ENCODE measurements around the gene CAPN9.
"Not testable (repeated sequence)": the region's sequence is repeated elsewhere in the genome, so short reads cannot be mapped to it uniquely, and the experiment has no call there.

Gene CAPN9

DNA sequence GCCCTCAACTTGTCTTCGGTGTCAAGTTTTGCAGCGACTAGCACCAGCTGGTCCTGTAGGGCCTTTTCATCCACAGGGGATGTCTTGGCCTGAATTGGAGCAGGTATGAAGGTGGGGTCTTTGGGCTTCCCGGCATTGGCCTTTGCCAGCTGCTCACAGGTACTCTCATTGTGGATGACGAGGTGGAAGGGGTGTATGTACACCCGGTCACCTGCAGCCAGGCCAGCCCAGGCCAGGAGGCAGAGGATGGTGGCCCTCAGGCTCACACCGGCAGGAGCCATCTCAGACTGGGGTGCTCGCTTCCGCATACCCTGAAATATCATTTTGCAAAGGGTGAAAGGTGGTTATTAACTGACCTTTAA is 36.7 kb upstream of the CAPN9 start:
- no peak for DNase-seq

DNA sequence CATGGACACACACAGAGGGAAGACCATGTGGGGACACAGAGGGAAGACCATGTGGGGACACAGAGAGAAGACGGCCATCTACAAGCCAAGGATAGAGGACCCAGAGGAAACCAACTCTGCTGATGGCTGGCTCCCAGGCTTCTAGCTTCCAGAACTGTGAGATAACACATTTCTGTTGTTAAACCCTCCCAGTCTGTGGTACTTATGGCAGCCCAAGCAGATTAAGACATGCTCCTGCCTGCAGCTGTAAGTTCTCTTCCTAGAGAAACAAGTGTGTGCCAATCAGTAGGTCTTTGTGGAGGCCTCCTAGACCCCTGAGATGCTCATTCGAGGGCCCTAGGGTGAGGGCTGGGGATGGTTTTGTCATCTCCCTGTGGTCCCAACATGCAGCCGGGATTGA is 35.9 kb upstream of the CAPN9 start:
- DNase-seq, result no peak

DNA sequence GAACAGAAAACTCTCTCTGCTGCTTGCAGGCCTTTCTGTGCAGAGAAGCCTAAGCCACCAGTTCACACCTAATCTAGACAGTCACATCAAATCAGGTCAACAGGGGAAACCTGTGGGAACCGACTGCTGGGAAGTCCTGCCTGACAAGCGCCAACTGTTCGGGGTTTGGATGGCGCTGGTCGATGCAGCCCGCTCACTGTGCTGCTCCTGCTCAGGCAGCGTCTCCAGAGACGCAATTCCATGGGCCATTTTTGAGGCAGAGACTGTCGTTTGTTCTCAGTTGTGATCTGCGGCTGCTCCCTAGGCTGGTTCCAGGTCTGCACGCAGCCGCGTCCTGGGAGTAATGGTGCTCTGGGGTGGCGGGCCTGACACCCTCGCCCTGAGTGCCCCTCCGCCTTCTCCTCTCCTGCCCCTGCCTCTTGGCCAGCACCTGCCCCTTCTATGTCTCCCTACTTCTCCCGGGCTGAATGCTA is 34.7 kb upstream of the CAPN9 start:
- peak in 1 of 2 experiments; percentile 34 for DNase-seq

DNA sequence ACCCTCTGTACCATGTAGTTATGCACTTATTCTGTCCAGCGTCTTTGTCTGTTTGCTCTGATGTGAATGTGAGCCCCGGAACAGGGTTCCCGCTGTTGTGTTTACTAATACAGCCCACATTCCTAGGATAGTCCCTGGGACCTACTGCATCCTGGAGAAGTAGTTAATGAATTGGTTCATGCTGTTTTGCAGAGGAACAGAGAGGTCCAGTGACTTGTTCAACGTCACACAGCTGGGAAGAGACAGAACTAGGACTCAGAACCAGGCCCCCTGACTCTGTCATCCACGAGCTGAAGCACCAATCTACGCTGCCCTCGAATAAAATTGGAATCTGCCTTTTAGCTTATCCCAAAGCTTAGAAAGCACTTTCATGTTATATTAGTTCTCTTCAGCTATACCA is 34.0 kb upstream of the CAPN9 start:
- DNase-seq, result no peak

DNA sequence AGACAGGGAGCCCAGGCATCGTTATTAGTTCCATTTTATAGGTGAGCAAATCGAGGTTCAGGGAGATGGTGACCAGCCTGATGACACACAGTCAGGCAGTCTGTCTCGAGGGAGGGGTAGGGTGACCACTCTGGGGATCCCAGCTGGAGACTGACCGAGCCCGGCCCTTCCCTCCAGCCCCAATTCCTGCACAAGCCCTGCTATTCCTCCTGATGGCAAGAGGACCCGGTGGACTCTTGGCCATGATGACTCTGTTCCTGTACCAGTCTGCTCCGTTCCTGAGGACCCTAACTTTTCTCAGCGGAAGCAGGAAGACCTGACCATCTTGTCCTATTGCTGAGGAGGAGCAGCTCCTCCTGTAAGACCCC is 33.7 kb upstream of the CAPN9 start:
- no peak for DNase-seq

DNA sequence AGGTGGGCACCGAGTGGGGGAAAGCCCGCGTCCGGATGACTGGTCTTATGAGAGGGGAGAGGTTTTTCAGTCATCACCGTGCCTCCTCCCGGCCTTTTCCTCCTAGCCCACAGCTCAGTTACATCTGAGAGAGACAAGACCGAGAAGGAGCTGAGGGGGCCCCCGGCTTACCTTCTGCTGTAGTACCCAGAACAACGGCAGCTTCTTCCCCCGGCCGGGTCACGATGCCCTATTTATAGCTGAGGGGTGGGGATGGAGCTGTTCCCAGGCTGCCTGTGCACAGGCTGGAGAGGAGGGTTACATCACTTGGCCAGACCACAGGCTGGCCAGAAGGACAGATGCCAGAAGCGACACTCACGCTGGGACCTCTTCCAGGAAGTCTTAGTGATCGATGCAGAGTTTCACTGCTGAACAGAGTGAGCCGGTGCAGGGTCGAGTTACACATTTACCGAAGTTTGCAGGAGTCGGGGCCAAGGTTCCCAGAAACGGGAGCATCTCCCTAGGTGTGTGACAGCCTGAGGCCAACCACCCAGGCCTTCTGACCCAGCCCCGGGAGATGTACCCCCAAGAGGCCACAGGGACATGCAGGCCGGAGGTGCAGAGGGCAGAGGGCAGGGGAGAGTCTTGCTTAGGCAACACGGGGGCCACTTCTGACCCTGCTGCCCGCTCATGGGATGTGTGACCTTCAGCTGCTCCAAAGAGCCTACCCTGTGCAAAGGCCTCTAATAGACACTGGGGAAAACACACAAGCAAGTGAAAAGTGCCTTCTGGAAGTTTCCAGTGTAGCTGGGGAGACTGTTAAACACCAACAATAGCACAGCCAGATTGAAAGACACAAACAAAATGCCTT is 33.0 kb upstream of the CAPN9 start, which contains the start of gene AGT:
AGT (minus strand) TSS at position 208 of the 850 bp plus-strand sequence. CDS start 3,299 bp downstream, outside the sequence.
- DNase-seq, result peak; percentile 72 to 81

DNA sequence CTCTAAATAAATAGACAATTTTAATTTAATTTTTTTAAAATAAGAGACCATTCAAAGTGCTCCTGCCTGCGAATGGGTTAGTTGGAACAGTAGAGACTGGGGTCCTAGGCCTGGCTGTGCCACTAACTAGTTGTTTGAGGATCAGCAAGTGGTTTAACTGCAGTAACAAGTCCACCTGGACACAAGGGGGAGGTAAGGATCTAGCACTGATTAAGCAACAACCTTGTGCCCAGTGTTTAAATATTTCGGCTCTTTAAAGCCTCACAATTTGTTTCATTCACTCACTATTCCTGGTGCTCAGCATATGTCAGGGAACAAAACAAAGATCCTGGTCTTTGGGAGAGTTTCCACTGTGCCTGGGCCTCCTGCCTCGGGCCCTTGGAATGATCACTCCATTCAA is 31.7 kb upstream of the CAPN9 start:
- DNase-seq, result peak; percentile 23 to 36

DNA sequence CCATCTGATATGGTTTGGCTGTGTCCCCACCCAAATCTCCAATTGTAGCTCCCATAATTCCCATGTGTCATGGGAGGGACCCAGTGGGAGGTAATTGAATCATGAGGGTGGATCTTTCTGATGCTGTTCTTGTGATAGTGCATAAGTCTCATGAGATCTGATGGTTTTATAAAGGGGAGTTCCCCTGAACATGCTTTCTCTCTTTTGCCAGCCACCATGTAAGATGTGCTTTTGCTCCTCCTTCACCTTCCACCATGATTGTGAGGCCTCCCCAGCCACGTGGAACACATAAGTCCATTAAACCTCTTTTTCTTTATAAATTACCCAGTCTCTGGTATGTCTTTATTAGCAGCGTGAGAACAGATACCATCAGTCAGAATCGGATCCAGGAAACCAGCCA is 30.7 kb upstream of the CAPN9 start:
- not testable (repeated sequence) for DNase-seq

DNA sequence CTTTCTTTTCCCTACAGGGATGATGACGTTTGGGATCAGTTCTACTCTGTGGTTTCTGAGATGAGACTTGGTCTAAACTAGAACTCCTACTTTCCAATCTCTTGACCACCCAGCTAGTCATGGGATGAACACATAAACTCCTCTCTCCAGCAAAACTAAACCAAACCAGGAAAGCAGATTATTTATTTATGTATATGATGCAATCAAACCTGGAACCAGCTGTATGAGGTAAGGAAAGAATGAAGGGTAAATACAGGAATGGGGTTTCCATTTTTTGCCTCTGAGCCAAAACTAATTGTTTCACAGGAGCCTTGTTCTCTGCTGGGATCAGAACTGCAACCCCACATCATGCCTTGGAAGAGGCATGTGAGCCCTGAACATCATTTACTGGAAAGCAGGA is 29.9 kb upstream of the CAPN9 start:
- DNase-seq, result no peak

DNA sequence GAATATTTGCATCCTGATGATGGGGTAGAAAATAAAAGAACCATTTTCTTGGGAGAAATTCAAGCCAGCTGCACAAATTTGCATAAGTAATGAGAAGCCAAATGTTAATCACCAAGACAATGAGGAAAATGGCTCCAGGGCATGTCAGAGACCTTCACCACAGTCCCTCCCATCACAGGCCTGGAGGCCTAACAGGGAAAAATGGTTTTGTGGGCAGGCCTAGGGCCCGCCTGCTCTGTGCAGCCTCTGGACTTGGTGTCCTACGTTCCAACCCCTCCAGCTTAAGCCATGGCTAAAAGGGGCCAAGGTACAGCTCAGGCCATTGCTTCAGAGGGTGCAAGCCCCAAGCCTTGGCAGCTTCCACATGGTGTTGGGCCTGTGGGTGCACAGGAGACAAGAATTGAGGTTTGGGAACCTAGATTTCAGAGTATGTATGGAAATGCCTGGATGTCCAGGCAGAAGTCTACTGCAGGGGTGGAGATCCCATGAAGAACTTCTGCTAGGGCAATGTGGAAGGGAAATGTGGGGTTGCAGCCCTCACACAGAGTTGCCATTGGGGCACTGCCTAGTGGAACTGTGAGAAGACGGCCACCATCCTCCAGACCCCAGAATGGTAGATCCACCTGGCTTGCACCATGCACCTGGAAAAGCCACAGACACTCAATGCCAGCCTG is 25.2 kb upstream of the CAPN9 start:
- not testable (repeated sequence) for DNase-seq

DNA sequence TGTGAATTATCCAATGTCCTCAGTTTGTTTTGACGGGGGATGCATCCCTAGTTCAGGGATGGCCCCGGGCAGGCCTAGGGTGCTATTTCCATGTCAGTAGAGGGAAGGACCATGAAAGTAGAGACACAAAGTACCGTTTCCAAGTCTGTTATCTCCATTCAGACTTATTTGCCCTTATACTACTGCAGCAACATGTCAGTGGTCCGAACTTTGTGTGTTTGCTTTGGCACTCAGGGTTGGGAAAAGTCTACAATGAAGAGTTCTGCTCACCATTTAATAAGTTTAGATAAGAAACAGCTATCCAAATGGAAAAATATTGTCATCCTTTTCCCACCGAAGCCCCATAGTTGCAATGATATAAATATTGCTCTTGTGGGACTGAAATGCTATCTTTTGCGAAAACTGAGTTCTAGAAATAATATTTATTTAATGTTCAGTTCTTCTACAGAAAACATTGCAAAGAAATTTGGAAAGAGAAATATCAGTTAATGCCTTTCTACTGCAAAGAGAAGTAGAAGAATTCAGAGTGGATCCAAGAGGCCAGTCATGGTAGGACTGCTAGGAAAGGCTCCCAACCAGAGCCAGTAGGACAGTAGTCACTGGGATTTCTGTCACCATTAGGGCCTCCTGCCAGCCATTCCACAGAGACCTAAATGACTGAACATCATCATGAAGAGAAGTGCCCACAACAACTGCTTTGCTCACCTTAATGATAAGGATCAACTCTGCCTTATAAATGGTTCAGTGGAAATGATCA is 21.8 kb upstream of the CAPN9 start:
- DNase-seq, result no peak

DNA sequence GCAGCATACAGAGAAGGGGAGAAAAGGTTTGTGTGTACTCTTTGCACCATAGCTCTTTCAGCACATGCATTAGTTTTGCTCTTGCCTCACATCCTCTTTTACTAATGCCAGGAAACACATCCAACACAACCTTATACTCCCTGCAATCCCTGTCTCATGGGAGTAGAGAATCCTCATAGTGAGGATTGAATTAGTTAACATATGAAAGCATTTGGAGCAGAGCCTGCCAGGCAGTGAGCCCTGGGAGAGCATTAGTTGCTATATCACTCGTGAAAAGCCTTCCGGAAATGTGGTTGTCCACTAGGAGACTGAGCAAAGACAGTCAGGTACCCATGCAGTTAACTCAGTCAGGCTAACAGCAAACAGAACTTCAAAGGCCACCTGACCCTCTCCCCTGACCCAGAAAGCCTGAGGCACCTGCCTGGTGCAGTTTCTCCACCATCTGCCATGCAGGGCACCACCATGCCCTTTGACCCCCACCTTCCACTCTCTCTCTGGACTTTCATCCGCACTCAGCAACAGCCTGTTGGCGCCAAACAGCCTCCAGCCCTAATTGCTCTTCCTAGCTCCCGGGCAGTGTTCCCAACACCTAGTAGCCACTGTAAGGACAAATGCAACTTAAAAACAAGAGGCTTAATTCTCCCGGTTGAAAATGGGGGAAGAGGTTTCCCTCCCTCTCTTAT is 18.3 kb upstream of the CAPN9 start:
- peak; percentile 84 to 89 for DNase-seq

DNA sequence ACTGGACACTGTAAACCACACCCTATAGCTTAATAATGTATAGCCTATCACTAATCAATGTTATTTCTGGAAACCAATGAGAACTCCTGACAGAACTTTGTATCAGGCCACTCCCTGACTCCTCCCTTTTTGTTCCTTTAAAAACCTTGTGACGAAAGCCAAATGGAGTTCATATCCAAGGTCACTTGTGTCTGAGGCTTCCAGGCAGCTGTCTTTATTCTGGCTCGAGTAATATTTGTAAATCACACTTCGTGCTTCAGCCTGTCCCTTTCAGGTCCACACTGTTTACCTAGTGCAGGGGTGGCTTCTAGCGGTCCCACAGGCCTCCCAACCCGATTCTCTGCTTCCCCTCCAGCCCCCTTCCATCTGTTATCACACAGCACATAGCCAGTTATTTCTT is 16.2 kb upstream of the CAPN9 start:
- DNase-seq, result peak; percentile 92 to 95

DNA sequence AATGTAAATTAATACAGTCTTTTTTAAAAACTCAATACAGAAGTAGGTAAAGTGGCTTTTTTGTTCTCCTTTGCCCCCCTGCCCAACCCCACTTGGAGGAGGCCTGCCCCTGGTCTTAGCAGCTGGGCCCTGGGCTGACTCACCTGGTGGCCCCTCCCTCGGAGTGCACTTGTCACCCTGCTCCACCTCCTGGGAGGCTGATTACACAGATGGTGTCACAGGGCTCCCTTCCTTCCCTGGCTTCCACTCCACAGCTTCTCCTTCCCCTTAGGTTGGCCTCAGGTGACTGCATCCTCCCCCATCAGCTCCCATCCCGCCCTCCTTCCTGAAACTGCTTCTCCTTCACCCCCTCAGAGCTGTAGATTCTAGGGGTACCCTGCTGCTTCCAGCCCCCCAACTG is 11.7 kb upstream of the CAPN9 start:
- peak; percentile 74 to 81 for DNase-seq

DNA sequence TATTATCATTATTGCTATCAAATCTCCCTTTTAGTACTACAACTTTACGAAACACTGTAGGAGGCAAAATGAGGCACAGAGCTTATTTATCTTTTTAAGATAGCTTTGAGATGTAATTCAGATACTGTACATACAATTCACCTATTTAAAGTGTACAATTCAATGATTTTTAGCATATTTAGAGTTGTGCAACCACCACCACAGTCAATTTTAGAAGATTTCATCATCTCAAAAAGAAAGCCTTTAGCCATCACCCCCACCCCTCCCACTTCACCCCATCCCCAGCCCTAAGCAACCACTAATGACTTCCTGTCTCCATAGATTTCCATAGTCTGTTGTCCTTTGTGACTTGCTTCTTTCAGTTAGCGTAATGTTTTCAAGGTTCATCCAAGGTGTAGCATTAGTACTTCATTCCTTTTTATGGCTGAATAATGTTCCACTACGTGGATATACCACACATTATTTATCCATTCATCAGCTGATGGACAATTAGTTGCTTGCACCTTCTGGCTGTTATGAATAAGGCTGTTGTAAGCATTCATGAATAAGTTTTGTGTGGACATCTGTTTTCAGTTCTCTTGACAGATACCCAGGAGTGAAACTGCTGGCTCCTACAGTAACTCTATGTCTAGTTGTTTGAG is 9.4 kb upstream of the CAPN9 start:
- no peak for DNase-seq

DNA sequence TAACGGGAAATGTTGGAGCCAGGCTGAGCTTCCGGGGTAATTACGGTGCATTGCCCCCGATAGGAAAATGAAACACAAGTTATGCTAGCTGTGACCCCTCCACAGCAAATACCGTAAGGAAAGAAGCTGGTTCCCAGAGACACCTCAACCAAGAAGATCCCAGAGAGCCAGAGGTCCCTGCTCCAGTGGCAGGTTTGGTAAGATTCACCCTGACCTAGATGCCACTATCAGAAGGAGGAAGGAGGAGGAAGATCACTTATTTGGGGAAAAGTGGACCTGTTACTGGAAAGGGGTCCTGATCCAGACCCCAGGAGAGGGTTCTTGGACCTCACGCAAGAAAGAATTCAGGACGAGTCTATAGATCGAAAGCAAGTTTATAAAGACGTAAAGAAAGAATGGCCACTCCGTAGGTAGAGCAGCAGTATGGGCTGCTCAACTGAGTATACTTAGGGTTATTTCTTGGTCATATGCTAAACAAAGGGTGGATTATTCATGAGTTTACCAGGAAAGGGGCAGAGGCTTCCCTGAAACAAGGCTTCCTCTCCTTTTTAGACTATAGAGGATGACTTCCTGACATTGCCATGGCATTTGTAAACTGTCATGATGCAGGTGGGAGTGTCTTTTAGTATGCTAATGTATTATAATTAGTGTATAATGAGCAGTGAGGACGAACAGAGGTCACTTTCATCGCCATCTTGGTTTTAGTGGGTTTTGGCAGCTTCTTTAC is 7.5 kb upstream of the CAPN9 start:
- DNase-seq, result no peak

DNA sequence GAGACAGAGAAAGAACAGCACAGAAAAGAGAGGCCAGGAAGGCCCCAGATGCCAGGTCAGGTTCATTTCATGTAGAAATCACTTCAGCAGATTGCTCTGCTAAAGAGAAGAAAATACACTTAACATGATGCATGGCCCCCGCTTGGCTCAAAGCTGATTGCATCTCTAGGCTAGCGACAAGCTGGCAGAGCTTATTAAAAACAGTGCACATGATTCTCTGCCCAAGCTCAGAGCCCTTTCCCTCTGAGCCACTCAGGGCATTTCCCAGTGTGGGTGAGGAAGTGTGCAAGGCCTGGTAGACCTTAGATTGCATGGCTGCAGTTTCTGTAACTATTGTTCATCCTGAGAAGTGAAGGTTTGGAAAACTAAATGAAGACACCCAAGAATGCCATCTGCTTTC is 3.3 kb upstream of the CAPN9 start:
- no peak for DNase-seq

DNA sequence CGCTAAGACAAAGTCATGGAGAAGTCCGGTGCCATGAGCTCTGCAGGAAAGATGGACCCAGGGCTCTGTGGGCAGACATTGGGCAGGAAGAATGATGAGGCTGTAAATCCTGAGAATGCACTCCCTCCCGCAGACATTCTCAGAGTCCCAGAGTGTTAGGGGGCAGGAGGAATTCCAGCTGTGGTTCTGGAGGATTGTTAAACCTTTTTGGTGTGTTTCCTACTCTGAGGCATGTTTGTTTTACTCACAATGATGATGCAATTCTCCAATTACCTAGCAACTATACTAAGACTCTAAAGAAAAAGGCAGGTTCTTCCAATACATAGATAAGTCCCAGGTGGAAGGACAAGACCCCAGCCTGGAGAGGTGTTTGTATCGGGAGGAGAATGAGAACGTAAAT is 2.8 kb upstream of the CAPN9 start:
- no peak for DNase-seq

DNA sequence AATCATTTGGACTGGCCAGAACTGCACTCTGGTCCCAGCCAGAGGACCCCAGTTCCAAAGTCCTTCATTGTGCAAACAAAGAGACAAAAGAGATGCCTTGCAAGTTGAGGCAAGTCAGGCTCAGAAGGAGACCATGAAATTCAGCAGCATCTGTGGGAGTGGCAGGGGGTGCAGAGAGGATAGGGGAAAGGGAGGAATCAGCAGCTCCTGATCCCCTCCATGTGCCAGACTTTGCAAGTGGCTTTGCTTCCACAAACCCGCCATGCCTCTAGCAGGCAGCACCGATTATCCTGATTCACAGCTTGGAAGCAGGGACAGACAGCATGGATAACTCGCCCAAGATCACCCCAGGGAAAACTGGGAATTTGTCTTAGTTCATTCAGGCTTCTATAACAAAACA is 2.1 kb upstream of the CAPN9 start:
- no peak for DNase-seq

DNA sequence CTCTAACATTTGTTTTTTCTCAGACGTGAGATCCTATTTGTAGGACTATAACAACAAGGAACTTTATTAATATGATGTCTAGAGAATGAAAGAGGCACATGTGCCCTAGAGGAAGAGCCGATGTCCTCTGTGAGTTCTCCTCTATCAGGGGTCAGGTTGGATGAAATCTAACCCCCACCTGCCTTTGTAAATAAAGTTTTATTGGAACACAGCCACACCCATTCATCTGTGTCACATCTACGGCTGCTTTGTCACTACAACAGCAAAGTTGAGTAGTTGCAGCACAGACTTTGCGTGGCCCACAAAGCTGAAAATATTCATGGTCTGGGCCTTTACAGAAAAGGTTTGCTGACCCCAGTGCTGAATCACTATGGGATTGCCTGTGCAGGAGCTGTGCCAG is 571 bp upstream of the CAPN9 start:
- DNase-seq, result peak; percentile 56 to 68

DNA sequence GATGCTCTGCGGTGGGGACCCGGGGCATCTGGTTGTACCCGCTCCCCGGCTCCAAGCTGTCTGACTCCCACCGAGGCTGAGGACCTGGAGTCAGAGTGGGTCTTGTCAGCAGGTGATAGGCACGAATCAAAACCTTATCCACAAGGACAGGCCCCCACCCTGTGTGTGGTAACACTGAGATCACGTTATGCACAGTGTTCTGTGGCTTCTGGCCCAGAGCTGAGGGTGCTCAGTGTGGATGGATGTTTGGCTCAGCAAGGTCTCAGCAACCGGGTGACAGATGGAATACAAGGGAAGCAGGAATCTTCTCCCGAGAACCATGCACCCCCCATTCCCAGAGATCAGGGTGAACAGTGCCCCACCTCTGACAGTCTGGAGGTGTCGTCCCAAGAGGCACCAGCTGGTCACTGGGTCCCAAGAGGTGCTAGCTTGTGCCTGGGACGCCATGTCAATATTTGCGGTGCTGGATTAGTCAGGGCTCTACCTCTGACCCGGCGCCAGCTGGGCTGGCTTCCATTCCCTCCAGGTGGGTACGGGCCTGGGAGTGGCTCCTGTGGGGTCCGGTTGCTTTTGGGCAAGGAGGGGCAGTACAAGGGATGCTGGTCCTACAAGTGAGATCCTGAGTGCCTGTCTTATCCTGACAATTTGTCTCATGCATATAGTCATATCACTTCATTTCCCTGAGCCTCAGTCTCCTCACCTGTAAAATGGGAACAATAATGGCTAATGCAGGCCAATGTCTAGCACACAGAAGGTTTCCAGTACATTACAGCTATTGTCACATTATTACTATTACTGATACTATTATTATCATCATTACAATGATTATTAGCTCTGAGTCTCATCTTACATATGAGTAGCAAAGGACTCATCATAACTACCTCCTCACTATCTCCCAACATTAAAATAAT is 957 bp downstream of the CAPN9 start:
- peak; percentile 41 to 53 for DNase-seq

Data from SHP77 (cell line).